Jurkat, Clone E6-1 (cell line): ENCODE measurements around the gene RHBDL3.

Experiments
- DNase-seq: peaks from one replicate; pipeline ENCODE4 v3.0.0-alpha.2; 2011; ENCODE audit warnings: low read depth, low spot score
- H3K4me3 ChIP-seq: 2 replicates; pipeline ENCODE4 v1.5.1; 2011; ENCODE audit warnings: mild to moderate bottlenecking, low read length, control low read depth, moderate library complexity

RHBDL3 gene

DNA sequence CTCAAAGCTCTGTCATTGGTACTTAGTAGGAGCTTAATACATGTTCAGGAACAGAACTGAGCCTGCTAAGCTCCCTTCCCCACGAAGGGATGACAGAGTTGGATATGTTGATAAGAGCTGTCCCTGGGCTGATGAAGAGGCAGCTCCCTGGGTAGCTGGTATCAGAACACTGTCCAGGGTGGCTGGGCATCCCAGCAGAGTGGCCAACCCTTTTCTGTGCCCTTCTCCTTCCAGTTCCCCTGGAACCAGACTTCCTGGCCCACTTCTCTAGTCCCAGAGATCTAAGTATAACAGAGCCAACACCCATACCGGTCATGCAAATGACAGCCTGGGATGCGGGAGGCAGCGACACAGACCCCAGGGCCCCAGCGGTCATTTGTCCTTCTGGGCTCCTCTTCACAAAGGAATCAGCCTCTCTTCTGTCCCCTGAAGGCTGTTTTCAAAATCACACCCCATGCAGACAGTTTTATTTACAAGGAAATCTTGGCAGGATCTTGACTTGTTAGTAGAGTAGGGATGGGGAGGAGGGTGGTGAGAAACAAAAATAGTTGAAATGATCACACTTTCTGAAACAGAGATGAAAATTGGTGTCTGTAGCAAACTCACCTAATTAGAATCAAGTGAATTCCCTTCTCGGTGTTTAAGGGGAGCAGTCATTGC, 1.4 kb upstream of the RHBDL3 start:
- no peak for DNase-seq
- no peak overlapping the region for H3K4me3 ChIP-seq

DNA sequence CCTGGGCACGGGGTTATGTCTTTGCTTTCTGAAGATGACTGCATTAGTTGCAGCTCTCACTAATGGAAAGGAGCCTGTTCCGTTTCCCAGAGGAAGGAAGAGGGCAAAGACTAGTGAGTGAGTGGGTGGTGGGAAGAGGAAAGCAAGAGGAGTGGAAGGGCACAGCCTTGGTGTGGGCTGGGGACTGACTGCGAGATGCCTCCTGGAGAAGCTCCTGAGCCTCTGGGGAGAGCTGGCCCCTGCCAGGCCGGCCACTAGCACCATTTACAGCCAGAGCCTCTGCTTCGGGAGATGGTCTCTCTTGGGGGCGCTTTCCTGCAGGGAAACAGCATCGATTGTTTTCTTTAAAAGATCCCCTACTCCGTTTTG, 825 bp upstream of the RHBDL3 start:
- H3K4me3 ChIP-seq, result no peak overlapping the region
- no peak for DNase-seq

DNA sequence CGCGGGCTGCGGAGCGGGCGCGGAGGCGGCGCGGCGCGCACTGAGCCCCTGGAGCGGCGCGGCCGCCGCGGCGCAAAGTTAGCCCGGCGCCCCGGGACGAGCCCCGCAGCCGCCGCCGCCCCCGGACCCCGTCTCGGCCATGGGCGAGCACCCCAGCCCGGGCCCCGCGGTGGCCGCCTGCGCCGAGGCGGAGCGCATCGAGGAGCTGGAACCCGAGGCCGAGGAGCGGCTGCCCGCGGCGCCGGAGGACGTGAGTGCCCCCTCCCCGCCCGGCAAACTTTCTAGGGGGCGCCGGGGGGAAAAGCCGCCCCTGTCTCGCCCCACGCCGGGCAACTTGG, 388 bp downstream of the RHBDL3 start:
- no peak for DNase-seq
- H3K4me3 ChIP-seq, result peak overlapping the region; percentile 35; the same call in 1 of the 2 replicates

DNA sequence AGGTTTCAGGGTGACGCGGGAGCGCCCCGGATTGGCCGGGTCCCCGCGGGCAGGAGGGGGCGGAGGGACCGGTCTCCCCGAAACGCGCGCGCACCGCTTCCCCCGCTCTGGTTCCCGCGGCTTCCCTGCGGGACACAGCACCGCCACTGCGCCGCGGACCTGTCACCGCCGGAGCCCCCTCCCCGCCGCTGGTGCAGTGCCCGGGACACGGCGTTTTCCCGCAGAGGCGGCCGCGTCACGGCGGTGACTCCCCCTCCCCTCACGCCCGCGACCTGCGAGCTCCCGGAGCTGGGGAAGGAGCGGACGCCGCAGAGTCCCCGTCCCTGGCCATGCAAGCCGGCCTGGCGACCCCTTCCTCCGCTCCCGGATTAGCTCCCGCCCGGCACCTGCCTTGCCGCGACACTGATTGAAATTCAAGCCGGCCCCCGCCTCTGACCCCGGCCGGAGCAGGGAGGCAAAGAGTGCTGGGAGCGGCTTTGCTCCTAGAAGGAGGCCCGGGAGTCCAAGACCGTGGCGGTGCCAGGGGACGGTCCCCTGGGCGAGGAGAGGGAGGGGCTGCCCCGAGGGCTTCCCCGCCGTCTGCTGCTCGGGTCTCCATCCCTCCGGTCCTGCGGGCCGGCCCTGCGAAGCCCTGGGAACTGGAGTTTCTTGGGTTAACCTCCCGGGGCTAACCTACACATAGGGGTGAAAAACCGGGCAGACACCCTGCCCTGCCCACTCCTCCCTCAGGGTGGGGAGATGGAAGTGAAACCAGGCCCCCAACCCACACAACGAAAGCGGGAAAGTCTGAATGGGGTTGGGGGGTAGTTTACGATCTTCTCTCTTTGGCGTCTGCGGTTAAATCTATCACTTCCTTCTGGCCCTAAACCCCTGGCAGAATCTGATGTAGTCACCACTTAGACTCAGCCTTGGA, 1.0 kb downstream of the RHBDL3 start:
- peak overlapping the region; percentile 35 for H3K4me3 ChIP-seq
- no peak for DNase-seq

DNA sequence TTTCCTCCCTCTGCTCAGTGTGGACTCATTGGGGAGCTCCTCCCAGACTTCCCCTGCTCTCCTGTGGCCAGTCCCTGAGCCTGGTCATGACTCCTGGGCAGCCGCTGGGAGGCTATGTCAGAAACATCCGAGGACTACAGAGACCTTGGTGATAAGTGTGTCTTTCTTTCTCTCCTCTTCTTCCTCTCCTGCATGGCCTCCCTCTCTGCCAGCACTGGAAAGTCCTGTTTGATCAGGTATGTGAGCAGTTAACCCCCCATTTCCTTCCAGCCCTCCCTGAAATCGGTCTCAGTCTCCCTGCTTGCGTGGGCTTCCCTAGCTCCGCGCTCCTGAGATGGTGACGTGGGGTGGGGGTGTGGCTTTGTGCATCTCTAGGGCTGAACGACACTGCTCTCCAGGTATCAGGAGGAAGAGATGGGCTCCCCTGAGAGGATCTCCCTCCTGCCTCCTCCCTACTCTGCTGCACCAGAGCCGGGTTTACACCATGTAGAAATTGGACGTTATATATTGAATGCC, 2.1 kb downstream of the RHBDL3 start:
- DNase-seq, result no peak
- no peak overlapping the region for H3K4me3 ChIP-seq

DNA sequence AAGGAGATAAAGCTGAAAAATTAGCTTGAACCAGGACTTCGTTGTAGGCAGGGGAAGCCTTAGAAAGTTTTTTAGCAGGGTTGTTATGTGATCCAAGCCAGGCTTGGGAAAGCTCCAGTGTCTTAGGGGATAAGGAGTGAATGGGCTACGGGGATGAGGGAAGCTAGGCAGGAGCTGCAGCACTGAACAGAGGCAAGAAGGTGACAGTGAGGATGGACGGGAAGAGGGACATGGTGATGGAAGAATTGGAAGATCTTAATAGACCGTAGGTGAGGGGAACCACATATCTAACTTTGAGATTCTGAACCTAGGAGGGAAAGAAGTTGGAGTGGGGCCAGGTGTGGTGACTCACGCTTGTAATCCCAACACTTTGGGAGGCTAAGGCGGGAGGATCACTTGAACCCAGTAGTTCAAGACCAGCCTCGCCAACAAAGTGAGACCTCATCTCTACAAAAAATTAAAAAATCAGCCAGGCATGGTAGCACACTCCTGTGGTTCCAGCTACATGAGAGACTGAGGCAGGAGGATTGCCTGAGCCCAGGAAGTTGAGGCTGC, 3.2 kb downstream of the RHBDL3 start:
- DNase-seq, result no peak
- H3K4me3 ChIP-seq, result no peak overlapping the region

DNA sequence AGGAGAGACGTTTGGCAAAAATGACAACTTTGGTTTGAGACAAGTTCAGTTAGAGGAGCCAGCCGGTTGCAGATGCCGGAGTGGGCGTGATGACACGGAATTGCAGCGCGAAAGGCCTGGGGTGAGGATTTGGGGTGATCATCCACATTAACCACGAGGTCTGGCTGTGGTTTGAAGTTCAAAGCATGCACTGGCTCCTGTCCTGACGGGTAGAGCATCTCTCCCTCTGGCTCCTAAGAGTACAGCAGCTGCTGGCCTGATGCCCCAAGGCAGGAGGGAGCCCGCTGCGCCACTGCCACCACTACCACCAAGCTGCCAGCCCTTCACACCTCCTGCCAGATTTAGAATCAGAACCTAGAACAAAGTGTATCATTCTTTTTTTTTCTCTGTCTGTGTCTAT, 3.7 kb downstream of the RHBDL3 start:
- no peak for DNase-seq
- H3K4me3 ChIP-seq, result no peak overlapping the region

DNA sequence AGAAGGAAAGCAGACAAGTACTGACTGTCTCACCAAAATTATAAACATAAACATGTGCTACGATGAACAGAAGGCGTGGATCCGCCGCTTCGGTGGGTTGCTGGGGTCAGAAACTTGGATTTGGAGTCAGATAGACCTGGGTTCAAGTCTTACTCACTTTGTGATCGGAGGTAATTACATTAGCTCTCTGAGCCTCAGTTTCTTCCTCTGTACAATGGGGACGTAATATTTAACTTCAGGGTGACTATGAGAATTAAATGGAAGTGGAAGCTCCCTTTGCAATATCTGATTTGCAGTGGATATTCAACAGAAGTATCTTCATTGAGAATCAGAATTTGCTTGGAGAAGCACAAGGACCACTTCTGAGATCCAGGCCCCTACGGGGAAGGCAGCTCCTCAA, 6.2 kb downstream of the RHBDL3 start:
- no peak for DNase-seq
- H3K4me3 ChIP-seq, result no peak overlapping the region

DNA sequence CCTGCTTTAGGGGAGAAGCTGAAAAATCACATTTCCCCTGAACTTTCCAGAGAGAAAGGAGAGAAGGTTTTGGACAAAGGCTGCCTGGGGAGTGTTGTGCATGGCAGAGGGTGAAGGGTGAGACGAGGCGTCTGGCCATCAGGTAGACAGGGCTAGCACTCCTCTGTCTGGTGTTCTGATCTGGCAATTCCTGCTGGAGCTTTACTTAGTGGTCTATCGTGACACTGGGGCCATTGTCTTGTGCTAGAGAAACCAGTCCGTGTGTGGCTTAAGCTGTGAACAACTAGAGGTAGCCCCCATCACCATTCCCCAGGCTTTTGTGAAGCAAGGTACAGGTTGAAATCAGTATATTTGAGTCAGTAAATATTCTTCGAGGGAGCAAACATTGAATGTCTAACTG, 8.5 kb downstream of the RHBDL3 start:
- no peak overlapping the region for H3K4me3 ChIP-seq
- DNase-seq, result no peak

DNA sequence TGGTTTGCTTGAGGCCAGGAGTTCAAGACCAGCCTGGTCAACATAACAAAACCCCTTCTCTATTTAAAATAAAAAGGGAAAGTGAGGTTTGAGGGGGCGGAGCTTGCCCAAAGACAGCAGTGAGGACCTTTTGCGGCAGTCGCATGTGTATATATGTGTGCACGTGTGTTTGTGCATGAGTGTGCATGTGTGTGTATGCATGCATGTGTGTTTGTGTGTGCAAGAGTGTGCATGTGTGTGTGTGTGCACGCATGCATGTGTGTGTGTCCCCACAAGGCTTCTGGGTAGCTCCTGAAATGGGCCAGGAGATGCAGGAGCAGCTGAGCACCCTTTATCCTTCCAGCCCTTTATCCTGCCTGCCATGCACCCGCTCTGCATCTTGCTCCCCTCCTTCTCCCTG, 9.0 kb downstream of the RHBDL3 start:
- no peak for DNase-seq
- H3K4me3 ChIP-seq, result no peak overlapping the region

DNA sequence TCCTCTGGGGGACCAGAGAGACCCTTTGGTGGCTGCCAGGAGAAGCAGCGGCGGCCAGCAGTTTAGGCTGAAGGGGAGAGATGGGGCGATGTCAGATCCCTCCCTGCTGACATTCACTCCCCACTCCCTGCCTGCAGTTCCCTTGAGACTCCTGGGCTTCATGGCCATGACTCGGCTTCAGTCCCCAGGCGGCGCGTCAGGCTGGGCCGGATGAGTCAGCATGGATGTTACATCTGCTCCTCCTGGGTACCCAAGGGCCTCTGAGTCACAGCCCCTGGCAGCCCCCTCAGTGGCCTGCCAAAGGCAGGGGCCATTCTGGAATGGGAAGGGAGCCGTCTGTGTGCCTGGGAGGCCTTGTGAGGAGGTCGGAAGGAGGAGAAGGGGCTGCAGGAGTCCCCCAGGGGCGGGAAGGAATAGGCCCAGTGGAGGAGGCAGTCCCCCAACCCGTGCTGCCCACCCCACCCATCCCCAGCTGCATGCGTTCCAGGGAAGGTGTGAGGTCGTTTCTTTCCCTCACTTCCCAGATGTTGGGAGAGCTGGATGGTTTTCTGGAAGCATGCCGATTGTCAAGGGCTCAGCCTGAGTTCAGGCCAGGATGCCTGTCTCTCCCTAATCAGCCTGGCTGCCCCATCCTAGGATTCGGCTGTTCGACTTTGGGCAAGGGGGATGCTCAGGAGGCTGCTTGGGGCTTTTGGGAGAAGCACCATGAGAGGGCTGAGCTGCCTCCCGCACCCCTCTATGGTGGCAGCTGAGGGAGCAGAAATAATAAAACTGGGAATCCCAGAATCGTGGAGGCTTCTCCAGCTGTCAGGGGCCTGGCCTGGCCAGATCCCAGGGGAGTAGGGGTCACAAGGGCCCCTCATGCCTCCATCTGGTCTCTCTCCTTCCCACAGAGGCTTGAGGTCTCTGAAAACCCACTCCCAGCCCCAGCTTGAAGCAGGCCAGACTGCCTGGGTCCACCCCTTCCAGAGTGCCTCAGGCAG, 9.7 kb downstream of the RHBDL3 start:
- DNase-seq, result no peak
- no peak overlapping the region for H3K4me3 ChIP-seq

DNA sequence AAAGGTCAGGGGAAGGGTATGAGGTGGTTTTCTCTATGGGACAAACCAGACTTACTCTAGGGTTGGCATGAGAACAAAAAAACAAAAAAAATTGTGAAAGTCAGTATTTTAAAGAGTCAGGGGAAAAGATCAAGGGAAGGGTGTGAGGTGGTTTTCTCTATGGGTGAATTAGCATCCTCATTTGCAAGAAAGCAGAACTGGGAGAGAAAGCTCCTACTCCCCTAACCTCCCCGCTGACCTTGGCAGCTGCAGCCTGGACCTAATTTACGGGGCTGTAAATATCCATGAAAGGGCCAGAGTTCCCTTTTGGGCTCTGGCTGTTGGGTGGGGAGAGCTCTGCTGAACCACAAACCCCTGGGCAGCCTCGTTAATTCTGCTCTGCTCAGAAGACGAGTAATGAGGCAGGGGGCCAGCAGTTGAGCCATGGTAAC, 10.6 kb downstream of the RHBDL3 start:
- no peak for DNase-seq
- no peak overlapping the region for H3K4me3 ChIP-seq

DNA sequence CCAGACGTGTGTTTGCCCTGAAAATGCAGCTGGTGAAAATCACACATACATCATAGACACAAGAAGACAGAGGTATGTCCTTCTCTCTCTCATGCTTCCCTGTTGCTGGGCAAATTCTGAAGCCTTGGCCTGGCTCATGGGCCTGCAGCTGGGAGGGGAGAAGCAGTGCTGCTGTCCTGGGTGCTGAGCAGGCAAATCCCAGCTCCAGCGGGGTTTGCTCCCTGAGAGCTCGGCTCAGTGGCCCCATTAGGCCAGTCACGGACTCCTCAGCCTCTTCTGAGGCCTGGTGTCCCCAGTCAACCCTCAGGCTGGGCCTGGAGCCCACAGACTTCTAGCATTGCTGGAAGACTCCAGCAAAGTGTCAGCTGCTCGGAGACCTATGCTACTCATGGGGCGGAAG, 11.7 kb downstream of the RHBDL3 start:
- H3K4me3 ChIP-seq, result no peak overlapping the region
- no peak for DNase-seq

DNA sequence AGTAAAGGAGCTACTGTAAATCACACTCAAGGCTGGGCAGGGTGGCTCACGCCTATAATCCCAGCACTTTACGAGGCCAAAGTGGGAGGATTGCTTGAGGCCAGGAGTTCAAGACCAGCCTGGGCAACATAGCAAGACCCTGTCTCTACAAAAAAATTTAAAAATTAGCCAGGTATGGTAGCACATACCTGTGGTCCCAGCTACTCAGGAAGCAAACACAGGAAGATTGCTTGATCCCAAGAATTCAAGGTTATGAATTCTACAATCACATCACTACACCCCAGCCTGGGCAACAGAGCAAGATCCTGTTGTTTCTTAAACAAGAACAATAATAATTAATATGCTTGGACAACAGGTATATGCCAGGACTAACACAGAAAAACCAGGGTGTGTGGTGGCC, 13.2 kb downstream of the RHBDL3 start:
- no peak overlapping the region for H3K4me3 ChIP-seq
- no peak for DNase-seq

DNA sequence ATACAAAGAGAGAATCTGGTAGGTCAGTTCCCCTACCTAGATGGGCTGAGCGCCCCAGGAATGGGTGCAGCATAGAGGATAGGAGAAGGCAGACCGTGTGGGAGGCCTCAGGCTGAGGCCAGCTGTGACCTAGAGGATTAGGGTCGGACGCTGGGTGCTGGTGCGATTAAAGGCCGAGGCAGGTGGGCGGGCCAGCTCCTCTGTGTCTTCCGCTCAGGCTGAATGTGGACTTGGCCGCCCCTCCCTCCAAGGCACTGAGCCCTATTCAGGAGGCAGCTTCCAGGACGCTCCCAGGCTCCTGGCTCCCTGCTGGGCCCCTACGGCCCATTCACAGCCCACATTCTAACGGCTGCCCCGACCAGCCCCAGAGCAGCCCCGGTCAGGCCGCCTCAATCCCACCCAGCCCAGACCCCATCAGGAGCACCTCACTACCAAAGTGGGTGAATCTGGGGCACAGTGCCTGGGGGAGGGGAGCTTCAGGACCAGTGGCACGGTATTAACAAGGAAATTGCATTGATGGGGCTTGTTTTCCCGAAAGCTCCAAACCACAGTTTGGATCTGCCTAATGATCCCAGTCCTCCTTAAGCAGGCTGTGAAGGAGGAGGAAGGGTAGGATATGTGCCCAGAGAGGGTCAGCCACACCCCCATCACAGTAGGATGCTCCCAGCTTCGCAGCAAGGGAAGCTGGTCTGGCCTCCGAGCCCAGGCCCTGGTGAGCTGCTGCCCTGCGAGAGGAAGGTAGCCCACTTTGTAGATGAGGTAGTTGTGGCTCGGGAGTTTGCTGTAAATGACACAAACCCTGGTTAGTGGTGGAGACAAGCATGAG, 14.5 kb downstream of the RHBDL3 start:
- no peak for DNase-seq
- no peak overlapping the region for H3K4me3 ChIP-seq

DNA sequence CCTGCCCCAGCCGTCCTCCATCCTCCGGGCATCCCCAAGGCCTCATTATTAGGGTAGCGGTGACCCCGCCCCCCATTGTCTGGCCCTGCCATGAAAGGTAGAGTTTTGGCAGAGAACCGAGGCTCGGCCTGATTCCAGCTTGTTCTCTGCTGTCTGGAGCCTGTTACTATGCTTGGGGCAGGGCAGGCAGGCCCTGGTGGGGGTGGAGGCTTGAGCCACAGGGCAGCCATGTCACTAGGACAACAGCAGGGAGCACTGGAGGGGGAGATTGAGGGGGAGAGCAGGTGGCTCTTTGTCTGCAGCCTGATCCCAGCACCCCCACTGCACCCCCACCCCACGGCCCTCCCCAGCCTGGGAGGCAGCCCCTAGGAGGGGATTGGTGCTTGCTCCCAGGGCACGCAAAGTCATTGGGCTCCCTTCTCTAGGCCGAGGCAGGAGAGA, 15.4 kb downstream of the RHBDL3 start:
- no peak for DNase-seq
- no peak overlapping the region for H3K4me3 ChIP-seq

DNA sequence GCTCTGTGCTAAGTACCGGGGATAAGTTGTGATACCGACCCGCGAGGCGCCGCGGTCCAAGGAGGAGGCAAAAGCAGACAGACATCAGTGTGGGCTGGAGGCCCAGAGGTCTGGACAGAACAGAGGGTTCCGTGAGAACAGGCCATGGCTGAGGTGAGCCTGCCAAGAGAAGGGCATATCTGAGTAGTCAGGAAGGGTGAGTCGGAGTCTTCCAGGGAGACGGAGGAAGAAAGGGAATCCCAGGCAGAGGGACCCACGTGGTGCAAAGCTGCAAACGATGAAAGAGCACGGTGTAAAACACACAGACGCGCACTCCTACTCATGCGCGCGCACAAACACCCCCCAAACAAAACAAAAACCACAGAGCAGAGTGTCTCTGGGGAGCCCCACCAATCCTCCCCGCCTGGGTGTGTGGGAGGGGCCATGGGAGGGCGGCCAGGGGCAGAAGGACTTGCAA, 18.1 kb downstream of the RHBDL3 start:
- no peak overlapping the region for H3K4me3 ChIP-seq
- DNase-seq, result no peak

DNA sequence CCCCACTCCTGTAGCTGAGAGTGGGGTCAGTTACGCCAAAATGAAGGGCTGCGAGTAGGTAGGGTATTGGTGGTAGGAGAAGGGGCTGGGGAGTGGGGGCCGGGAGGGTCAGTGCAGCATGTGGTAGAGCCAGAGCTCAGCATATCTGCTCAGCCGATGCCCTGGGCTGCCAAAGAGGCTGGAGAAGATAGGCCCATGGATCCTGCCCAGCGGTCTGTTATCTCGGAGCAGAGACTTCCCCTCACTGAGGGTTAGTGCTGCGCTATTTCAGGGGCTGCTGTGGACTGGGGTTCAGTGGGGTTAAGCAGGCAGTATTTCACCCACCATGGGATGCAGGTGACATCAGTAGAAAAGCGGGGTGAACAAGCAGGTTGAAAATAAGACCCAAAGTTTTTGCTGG, 19.7 kb downstream of the RHBDL3 start:
- no peak for DNase-seq
- H3K4me3 ChIP-seq, result no peak overlapping the region
